Fibroblast of skin of left quadriceps (primary cell): ENCODE measurements around the gene MAP3K9.
"Not testable (repeated sequence)": the region's sequence is repeated elsewhere in the genome, so short reads cannot be mapped to it uniquely, and the experiment has no call there.

Source experiments
- DNase-seq, 2 experiments: peaks; one replicate each; pipeline ENCODE4 v3.0.0-alpha.2; 2013; ENCODE audit warnings: low read depth in 2 of 2

The MAP3K9 gene

GRCh38 chr14:70809225-70810219, at the start of gene MAP3K9:
MAP3K9 (minus strand) TSS chr14:70809513; CDS start chr14:70809171, 342 bp downstream.
- peak in 1 of 2 experiments; percentile 12 for DNase-seq

GRCh38 chr14:70858641-70859040, 49.3 kb upstream of the MAP3K9 start:
- DNase-seq, result no peak

GRCh38 chr14:70857496-70857890, 48.2 kb upstream of the MAP3K9 start:
- DNase-seq, result no peak

GRCh38 chr14:70856851-70857495, 47.7 kb upstream of the MAP3K9 start:
- DNase-seq, result peak; percentile 91

- no peak for DNase-seq
Measured at GRCh38 chr14:70855486-70855885, 46.2 kb upstream of the MAP3K9 start.

GRCh38 chr14:70853658-70854057, 44.3 kb upstream of the MAP3K9 start:
- not testable (repeated sequence) for DNase-seq

GRCh38 chr14:70847406-70848090, 38.2 kb upstream of the MAP3K9 start:
- no peak for DNase-seq

- no peak for DNase-seq
Measured at GRCh38 chr14:70845601-70846000, 36.3 kb upstream of the MAP3K9 start.

- DNase-seq, result no peak
Measured at GRCh38 chr14:70842851-70843462, 33.6 kb upstream of the MAP3K9 start.

- DNase-seq, result no peak
Measured at GRCh38 chr14:70838076-70838475, 28.8 kb upstream of the MAP3K9 start.

- DNase-seq, result no peak
Measured at GRCh38 chr14:70836946-70837345, 27.6 kb upstream of the MAP3K9 start.

GRCh38 chr14:70833884-70834283, 24.6 kb upstream of the MAP3K9 start:
- no peak for DNase-seq

GRCh38 chr14:70832561-70833305, 23.4 kb upstream of the MAP3K9 start:
- DNase-seq, result no peak

GRCh38 chr14:70830998-70831781, 21.9 kb upstream of the MAP3K9 start:
- no peak for DNase-seq

- no peak for DNase-seq
Measured at GRCh38 chr14:70828188-70828587, 18.9 kb upstream of the MAP3K9 start.

GRCh38 chr14:70827752-70828151, 18.4 kb upstream of the MAP3K9 start:
- no peak for DNase-seq

- no peak for DNase-seq
Measured at GRCh38 chr14:70827347-70827746, 18.0 kb upstream of the MAP3K9 start.

GRCh38 chr14:70823281-70823680, 14.0 kb upstream of the MAP3K9 start:
- no peak for DNase-seq

- DNase-seq, result no peak
Measured at GRCh38 chr14:70822530-70823185, 13.3 kb upstream of the MAP3K9 start.
